Posterior cingulate gyrus (tissue), 11 donors: ENCODE measurements around the gene CD38.
"Not testable (repeated sequence)": the region's sequence is repeated elsewhere in the genome, so short reads cannot be mapped to it uniquely, and the experiment has no call there.

Source experiments
- DNase-seq, 10 donors: peaks; one replicate each; pipeline versions ENCODE4 v3.0.0 to v3.0.0-alpha.2; 2020 to 2021; ENCODE audit warnings: mixed read lengths in 3 of 10
- intact Hi-C: fragments of 100-400 bp; cut with DNase I; formaldehyde crosslinking; loops from one replicate; pipeline ENCODE4 v1.15.1; 2023

Gene CD38

GRCh38 chr4:15778289-15779241 lies at the start of gene CD38:
CD38 (plus strand) TSS chr4:15778328; CDS start chr4:15778415, 87 bp downstream.
- DNase-seq = peak in 9 of 10 donors; percentile 10 to 88 (median 55)
- intact Hi-C loops = no loop called here

- DNase-seq = no peak
- intact Hi-C loops = loop anchor here (2.0 to 5.0 kb wide), 2 partner anchors 72 to 271 kb away; no protein-coding TSS in a partner anchor
These were observed 48.1 kb upstream of the CD38 start for GRCh38 chr4:15729910-15730533.

GRCh38 chr4:15733061-15733460 lies 45.1 kb upstream of the CD38 start:
- DNase-seq = not testable (repeated sequence)
- intact Hi-C loops = loop anchor here (5.0 kb wide), 1 partner anchor 69 kb away; no protein-coding TSS in a partner anchor

- DNase-seq = no peak
These were observed 42.6 kb upstream of the CD38 start for GRCh38 chr4:15735536-15735935.

GRCh38 chr4:15736514-15737050 lies 41.5 kb upstream of the CD38 start:
- no peak for DNase-seq
- intact Hi-C loops = no loop called here

More at GRCh38 chr4:15735536-15735935, 42.6 kb upstream of the CD38 start:
- intact Hi-C loops = no loop called here

DNA sequence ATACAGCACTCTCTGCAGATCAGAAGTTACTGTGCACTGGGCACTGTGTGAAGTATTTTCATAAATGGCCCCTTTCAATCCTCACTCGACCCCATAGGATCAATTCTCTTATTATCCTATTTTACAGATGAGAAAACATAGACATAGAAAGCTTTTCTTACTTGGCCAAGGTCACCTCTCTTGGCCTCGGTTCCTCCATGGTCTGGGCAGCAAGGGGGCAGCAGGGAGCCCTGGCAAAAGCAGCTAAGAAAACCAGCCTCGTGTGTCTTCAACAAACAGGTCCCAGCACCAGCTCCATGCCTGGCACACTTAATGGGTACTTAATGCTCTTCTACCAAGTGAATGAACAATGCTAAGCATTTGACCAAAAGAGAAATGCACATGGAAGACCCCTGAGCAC lies 40.9 kb upstream of the CD38 start:
- DNase-seq = no peak
- intact Hi-C loops = no loop called here

DNA sequence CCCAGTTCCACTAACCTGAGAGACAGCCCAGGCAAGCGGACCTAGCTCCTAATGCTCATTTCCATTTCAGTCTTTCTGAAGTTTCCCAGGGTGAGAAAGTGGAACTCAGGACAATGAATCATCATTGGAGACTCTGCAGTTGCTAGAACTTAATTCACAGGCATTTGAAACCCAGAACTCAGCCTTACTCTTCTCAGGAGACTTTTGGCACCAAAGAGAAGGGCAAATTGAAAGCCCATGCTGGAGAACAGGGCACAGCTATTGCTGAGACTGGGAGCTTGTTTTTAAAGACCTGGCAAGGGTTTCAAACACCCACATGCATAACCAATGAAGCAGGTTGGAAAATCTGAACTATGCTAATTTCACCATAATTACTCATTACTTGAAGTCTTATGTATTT lies 39.3 kb upstream of the CD38 start:
- no peak for DNase-seq
- intact Hi-C loops = no loop called here

DNA sequence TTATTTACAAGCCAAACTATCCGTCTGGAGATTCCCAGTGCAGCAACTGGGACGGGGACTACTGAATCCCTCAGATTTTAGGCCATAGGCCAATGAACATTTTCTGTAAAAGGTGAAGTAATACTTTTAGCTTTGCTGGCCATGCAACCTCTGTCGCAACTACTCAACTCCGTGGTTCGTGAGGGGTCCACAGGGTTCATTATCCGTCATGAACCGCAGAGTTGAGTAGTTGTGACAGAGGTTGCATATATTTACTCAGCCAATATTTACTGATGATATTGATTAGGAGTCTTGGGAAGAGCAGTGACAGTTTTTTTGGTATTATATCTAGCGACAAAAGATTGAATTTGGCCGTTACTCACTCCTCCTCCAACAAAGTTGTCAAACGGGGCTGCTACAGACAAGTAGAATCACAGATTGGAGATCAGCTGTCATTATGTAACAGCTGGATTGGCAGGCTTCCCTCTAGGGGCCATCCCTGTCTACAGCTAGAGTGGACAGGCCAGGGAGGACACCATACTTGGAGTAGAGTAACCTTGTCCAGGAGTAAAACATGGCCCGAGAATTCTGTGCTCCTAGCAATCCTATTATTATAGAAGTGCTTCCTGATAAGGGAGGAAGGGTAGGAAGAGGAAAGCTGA lies 37.2 kb upstream of the CD38 start:
- intact Hi-C loops = no loop called here
- DNase-seq = no peak

DNA sequence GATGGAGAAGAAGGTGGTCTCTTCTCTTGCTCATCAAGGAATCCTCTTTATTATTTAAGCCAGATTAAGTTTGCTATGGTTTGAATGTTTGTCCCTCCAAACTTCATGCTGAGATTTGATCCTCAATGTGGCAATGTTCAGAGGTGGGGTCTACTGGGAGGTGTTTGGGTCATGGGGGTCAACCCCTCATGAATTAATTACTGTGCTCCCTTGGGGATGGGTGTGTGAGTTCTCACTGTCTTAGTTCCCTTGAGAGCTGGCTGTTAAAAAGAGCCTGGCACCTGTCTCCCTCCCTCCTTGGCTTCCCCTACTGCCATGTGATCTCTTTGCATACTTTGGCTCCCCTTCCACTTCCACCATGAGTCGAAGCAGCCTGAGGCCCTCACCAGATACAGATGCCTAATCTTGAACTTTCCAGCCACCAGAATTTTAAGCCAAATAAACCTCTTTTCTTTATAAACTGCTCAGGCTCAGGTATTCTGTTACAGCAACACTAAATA lies 36.0 kb upstream of the CD38 start:
- intact Hi-C loops = no loop called here
- no peak for DNase-seq

DNA sequence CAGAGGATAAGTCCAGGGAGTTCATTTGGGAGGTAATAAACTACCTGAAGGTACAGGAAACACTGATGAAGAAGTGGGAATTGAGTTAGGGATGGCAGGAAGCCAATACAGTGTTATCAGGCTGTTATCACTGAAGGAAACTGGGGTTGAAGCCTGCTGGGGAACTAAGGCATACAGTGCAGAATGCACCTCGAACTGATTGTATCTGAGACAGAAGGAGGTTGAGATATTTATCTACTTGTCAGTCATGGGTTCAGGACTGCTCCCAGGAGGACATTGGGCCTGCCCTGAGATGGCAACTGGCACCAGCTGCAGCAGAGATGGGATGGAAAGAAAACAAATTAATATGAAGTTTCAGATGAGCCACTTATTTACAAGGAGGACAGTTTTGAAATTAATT lies 35.5 kb upstream of the CD38 start:
- DNase-seq = no peak
- intact Hi-C loops = no loop called here

DNA sequence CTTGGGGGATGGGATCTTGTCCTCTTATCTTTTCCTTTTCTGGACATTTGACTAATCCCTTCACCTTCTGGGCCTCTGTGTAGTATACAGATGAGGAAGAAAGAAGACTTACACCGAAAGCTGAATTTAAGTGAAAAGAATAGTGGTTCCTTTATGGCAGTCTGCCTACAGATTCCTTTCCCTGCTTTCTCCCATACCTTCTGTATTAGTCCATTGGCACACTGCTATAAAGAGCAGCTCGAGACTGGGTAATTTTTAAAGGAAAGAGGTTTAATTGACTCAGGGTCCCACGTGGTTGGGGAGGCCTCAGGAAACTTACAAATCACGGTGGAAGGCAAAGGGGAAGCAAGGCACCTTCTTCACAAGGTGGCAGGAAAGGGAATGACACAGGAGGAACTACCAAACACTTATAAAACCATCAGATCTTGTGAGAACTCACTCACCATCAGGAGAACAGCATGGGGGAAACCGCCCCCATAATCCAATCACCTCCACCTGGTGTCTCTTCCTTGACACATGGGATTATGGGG lies 34.0 kb upstream of the CD38 start:
- DNase-seq = no peak
- intact Hi-C loops = no loop called here

DNA sequence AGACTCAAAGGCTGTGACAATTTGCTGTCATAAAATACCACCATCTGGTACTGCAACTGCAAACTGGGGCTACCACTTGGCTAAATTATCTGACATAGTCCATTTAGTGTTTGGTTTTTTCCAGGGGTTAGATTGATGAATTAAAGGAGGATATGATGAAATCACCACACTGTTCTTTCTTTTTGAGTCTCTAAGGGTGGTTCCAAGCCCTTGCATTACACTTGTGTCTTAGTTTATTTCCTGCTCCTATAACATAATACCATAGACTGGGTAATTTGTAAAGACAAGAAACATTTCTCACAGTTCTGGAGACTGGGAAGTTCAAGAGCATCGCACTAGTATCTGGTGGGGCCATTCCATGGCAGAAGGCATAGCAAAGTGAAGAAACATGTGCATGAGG lies 32.0 kb upstream of the CD38 start:
- no peak for DNase-seq
- intact Hi-C loops = no loop called here

GRCh38 chr4:15749001-15749400 lies 29.1 kb upstream of the CD38 start:
- intact Hi-C loops = no loop called here
- DNase-seq = no peak

GRCh38 chr4:15751153-15751552 lies 27.0 kb upstream of the CD38 start:
- intact Hi-C loops = no loop called here
- no peak for DNase-seq

DNA sequence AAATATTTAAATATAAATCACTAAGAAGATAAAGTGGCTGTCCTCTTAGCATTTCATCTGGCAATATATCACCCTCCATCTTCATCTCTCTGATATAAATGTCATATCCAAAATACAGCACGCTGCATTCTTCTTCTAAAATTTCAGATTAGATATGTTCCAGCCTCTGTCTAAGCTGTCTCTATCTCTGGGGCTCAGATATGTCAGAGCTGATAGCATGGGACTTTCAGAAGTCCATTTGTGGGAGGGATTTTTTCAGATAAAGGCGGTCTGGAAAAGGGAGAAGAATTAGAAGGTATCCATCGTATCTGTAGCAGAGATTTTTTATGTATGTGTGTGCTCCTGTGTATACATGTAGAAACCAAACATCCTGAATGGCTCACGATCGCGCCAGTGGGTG lies 25.0 kb upstream of the CD38 start:
- intact Hi-C loops = no loop called here
- no peak for DNase-seq

GRCh38 chr4:15753786-15754185 lies 24.3 kb upstream of the CD38 start:
- DNase-seq = no peak

GRCh38 chr4:15754323-15754722 lies 23.8 kb upstream of the CD38 start:
- no peak for DNase-seq
- intact Hi-C loops = no loop called here

More at GRCh38 chr4:15753786-15754185, 24.3 kb upstream of the CD38 start:
- intact Hi-C loops = no loop called here

- DNase-seq = no peak
- intact Hi-C loops = no loop called here
These were observed 22.6 kb upstream of the CD38 start for GRCh38 chr4:15755321-15756155.

GRCh38 chr4:15756361-15756861 lies 21.7 kb upstream of the CD38 start:
- DNase-seq = no peak
- intact Hi-C loops = no loop called here
